BJ (cell line): ENCODE data around the gene CCDC68. TPM values are rescaled to one million over a fixed set of nuclear protein-coding genes. Genes with fewer than 3 reads are reported as not detected.

Experiments used
- CTCF ChIA-PET: fragments of 350-600 bp; formaldehyde crosslinking; extraction: SDS; loops from one replicate; lab custom pipeline; 2021; ENCODE audit warnings: antibody characterized with exemption, inconsistent platforms; lab: Yijun Ruan, JAX
- POLR2A ChIA-PET: fragments of 300-600 bp; sonication (Branson Sonifier 250); formaldehyde crosslinking; extraction: SDS; loops from one replicate; lab custom pipeline; 2021; ENCODE audit warnings: antibody characterized with exemption; lab: Charles Lee
- DNase-seq: peaks from one replicate; pipeline ENCODE4 v3.0.0-alpha.2; 2011; ENCODE audit warnings: low read depth
- H3K27me3 ChIP-seq: 2 replicates; pipeline ENCODE4 v1.6.0; 2011; ENCODE audit warnings: low read length; ENCODE audit not compliant: control insufficient read depth, insufficient read depth
- H3K36me3 ChIP-seq: 2 replicates; pipeline ENCODE4 v1.5.1; 2011; ENCODE audit warnings: low read length; ENCODE audit not compliant: control insufficient read depth, insufficient read depth
- H3K4me3 ChIP-seq: 2 replicates; pipeline ENCODE4 v1.5.1; 2011; ENCODE audit warnings: low read depth, mild to moderate bottlenecking, control low read depth, low read length
- polyA plus RNA-seq: library from polyadenylated mRNA; depleted of rRNA; stranded (reverse); fragments of >200 nt; gene quantifications from 2 replicates; pipeline ENCODE4 v1.2.3, GENCODE V29; 2011
- TF ChIP-seq, protein P1 (sequence below): IDR thresholded peaks from 2 replicates; pipeline ENCODE4 v1.5.1; 2011; ENCODE audit warnings: low read depth, mild to moderate bottlenecking, control low read depth, inconsistent platforms, low read length, moderate library complexity; ENCODE audit not compliant: insufficient read depth

The CCDC68 gene
- polyA plus RNA-seq, 1 experiment = 0.34 TPM

DNA sequence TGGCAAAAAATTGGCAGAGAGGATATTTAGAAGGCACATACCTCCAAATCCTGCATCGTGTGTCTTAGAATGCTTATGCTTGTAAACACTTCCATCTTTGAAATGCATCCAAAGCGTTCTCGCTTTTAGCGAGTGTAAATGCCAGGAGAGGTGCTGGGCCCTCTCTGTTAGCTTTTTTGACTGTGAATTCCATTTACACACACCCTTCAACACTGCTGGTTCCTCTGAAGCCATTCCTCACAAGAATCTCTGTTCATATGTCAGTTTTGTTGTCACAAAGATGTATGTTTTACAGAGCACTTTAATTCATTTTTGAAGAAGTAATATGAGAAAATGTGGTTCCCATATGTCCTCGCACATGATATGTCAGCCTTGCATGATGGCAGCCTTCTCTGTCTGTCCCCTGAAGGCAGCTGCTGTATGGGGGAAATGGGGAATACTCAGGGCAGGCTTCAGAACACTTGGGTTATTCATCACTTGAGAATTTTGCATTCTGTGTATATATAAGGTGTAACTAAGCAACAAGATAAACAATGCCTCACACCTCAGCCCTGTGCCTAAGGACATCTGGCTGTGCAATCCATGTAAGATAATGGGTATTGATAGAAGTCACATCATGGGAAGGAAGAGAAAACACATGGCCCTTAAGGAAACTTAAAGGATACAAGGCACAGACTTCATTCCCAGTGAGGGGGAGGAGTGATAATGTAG, 78.7 kb downstream of the CCDC68 start:
- H3K36me3 ChIP-seq = no peaks in the 10 kb centered on the region
- DNase-seq = no peak
- no peak overlapping the region for H3K4me3 ChIP-seq
- ChIA-PET POLR2A (no interaction called here), CTCF (interaction anchor here (1.0 kb wide), 1 partner anchor 13 kb away, joined by 3 read pairs; no protein-coding TSS in a partner anchor)
- H3K27me3 ChIP-seq = no peaks in the 10 kb centered on the region
- TF ChIP-seq, protein P1, sequence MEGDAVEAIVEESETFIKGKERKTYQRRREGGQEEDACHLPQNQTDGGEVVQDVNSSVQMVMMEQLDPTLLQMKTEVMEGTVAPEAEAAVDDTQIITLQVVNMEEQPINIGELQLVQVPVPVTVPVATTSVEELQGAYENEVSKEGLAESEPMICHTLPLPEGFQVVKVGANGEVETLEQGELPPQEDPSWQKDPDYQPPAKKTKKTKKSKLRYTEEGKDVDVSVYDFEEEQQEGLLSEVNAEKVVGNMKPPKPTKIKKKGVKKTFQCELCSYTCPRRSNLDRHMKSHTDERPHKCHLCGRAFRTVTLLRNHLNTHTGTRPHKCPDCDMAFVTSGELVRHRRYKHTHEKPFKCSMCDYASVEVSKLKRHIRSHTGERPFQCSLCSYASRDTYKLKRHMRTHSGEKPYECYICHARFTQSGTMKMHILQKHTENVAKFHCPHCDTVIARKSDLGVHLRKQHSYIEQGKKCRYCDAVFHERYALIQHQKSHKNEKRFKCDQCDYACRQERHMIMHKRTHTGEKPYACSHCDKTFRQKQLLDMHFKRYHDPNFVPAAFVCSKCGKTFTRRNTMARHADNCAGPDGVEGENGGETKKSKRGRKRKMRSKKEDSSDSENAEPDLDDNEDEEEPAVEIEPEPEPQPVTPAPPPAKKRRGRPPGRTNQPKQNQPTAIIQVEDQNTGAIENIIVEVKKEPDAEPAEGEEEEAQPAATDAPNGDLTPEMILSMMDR = no peak

DNA sequence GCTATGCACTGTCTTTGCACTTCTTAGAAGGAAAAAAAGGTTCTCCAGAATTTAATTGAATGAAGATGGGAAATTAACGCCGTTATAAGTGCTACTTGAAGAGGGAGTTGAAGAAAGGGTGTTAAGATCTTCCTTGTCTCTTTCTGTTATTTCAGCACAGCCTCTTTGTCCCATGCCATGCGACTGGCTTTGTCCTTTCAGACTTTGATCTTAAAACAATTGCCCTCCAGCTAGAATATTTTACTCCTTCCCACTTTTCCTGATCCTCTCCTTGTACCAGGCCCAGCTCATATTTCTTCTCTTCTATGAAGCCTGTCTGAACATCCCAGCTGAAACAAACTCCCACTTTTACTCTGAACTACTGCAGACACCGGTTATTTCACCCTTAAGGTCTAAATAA, 79.6 kb downstream of the CCDC68 start:
- DNase-seq = no peak
- H3K36me3 ChIP-seq = no peaks in the 10 kb centered on the region
- CTCF ChIA-PET = interaction anchor here (1.0 kb wide), 1 partner anchor 12 kb away, joined by 3 read pairs; no protein-coding TSS in a partner anchor
- TF ChIP-seq, protein P1 = no peak
- no peaks in the 10 kb centered on the region for H3K27me3 ChIP-seq
- no peak overlapping the region for H3K4me3 ChIP-seq
- POLR2A ChIA-PET = no interaction called here

DNA sequence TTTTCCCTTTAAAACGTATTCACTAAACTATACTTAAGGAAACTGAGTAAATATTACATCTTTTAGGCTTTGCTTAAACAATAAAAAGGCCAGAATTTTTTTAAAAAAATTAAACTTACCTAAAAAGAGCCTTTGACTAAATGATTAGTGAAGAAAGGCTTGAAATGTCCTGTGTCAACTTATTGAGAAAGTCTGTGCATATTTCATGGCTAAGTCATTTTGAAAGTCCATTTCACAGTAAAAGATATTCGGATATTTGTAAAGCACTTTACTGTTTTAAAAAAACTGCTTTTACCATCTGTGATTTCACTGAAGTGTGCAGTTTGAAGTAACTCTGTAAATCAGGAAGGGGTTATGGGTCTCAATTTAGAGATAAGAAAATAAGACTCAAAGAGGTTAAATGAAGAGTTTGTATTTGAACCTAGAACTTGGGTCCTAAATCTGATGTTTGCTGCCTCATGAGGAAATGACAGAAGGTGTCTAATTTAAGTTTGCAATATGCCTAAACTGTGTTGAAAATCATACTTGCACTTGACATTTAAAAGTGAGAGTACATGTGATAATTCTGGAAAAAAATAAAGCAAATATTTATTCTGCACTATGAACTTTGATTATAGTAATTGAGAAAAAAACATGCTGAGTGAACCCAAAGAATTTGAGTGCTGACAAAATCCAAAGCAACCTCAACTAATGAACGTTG, 80.5 kb downstream of the CCDC68 start:
- ChIA-PET POLR2A (no interaction called here), CTCF (no interaction called here)
- DNase-seq = no peak
- H3K27me3 ChIP-seq = no peaks in the 10 kb centered on the region
- no peak overlapping the region for H3K4me3 ChIP-seq
- no peaks in the 10 kb centered on the region for H3K36me3 ChIP-seq
- TF ChIP-seq, protein P1 = no peak

DNA sequence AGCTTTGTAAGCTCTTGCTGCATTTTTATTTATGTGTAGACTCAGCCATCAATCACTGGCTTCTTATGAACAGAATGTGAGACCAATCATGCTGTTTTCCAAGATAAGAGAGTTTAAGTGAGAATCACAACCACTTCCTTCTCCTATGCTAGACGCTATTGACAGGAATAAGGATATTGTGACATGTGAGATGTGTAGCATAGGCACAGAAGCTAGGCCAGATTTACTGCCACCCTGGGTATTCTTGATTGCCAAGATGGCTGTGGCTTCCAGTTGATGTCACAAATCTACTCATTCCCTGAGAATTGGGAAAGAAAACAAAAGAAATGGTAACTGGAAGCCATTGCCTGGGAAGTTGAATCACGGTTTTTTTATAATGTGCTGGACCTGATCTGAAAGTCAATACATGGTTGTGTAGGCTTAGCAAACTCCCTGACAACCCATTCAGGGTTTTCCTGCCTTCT, 81.1 kb downstream of the CCDC68 start:
- ChIA-PET POLR2A (no interaction called here), CTCF (no interaction called here)
- TF ChIP-seq, protein P1 = no peak
- H3K36me3 ChIP-seq = no peaks in the 10 kb centered on the region
- no peak for DNase-seq
- H3K27me3 ChIP-seq = no peaks in the 10 kb centered on the region
- H3K4me3 ChIP-seq = no peak overlapping the region

DNA sequence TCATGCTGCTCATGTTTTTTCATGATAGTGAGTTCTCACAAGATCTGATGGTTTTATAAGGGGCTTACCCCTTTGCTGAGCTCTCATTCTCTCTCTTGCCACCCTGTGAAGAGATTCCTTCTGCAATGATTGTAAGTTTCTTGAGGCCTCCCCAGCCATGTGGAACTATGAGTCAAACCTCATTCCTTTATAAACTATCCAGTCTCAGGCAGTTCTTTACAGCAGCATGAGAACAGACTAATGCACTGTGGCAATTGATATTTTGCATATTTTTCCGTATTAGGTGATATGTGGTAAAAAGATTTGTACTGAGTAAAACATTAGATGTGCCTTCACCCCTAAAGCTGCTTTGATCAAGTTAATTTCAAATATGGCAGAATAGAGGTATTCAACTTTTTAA, 82.2 kb downstream of the CCDC68 start:
- CTCF ChIA-PET = interaction anchor here (0.6 kb wide), 1 partner anchor 19 kb away, joined by 3 read pairs; no protein-coding TSS in a partner anchor
- no peak for DNase-seq
- Histone ChIP-seq H3K36me3 (no peaks in the 10 kb centered on the region), H3K4me3 (no peak overlapping the region), H3K27me3 (no peaks in the 10 kb centered on the region)
- TF ChIP-seq, protein P1 = no peak
- POLR2A ChIA-PET = no interaction called here
